Mucosa of rectum (tissue), 2 donors: ENCODE measurements around the gene DICER1.
A peak's percentile ranks its signal among the peaks of the same experiment; 100 is the strongest.
"Not testable (repeated sequence)": the region's sequence is repeated elsewhere in the genome, so short reads cannot be mapped to it uniquely, and the experiment has no call there.

Source experiments
- H3K27ac ChIP-seq, 2 donors: one replicate each; pipeline ENCODE4 v1.7.0; 2013; ENCODE audit warnings: inconsistent platforms in 2 of 2, low read depth in 2 of 2, low read length in 2 of 2
- H3K27me3 ChIP-seq, 2 donors: one replicate each; pipeline ENCODE4 v1.7.0; 2013; ENCODE audit warnings: low read length in 2 of 2; ENCODE audit not compliant: control insufficient read depth in 2 of 2, insufficient read depth in 2 of 2
- H3K36me3 ChIP-seq, 2 donors: one replicate each; pipeline ENCODE4 v1.7.0; 2013; ENCODE audit warnings: low read length in 2 of 2; ENCODE audit not compliant: control insufficient read depth in 2 of 2, insufficient read depth in 2 of 2
- H3K4me1 ChIP-seq, 2 donors: one replicate each; pipeline ENCODE4 v1.7.0; 2013; ENCODE audit warnings: low read length in 2 of 2, mild to moderate bottlenecking in 1 of 2; ENCODE audit not compliant: control insufficient read depth in 2 of 2, insufficient read depth in 2 of 2
- H3K4me3 ChIP-seq, 2 donors: one replicate each; pipeline ENCODE4 v1.7.0; 2013; ENCODE audit warnings: low read length in 2 of 2
- H3K9ac ChIP-seq, 2 donors: one replicate each; pipeline ENCODE4 v1.7.0; 2013; ENCODE audit warnings: low read length in 2 of 2, low read depth in 1 of 2, mild to moderate bottlenecking in 1 of 2
- H3K9me3 ChIP-seq, 2 donors: one replicate each; pipeline ENCODE4 v1.7.0; 2013; ENCODE audit warnings: low read length in 2 of 2; ENCODE audit not compliant: control insufficient read depth in 2 of 2
- donor health status: healthy.
- donor health status: Normal muscosa, but diverticular disease.

The DICER1 gene

GRCh38 chr14:95140060-95140858, 17.1 kb downstream of the DICER1 start:
- peaks cover 15 to 30% of the 10 kb centered on the region in 2 donors for H3K4me1 ChIP-seq
- no peaks in the 10 kb centered on the region for H3K27me3 ChIP-seq
- H3K4me3 ChIP-seq, result no peak overlapping the region
- no peak overlapping the region for H3K9ac ChIP-seq
- no peak overlapping the region for H3K27ac ChIP-seq
- H3K36me3 ChIP-seq, result peaks cover 0 to 3% of the 10 kb centered on the region in 2 donors
- no peaks in the 10 kb centered on the region for H3K9me3 ChIP-seq

GRCh38 chr14:95138876-95139275, 18.5 kb downstream of the DICER1 start:
- Histone ChIP-seq H3K9me3 (no peaks in the 10 kb centered on the region), H3K36me3 (peaks cover 0 to 5% of the 10 kb centered on the region in 2 donors), H3K9ac (no peak overlapping the region), H3K4me3 (no peak overlapping the region), H3K4me1 (peaks cover 15 to 30% of the 10 kb centered on the region in 2 donors), H3K27me3 (no peaks in the 10 kb centered on the region), H3K27ac (no peak overlapping the region)

- not testable (repeated sequence) for H3K27me3 ChIP-seq, H3K27ac ChIP-seq, H3K36me3 ChIP-seq, H3K4me3 ChIP-seq, H3K9me3 ChIP-seq, H3K9ac ChIP-seq
- peaks cover 15 to 28% of the 10 kb centered on the region in 2 donors for H3K4me1 ChIP-seq
Observed at GRCh38 chr14:95138455-95138854, 18.9 kb downstream of the DICER1 start.

- peak overlapping the region; percentile 26 to 77 for H3K27ac ChIP-seq
Observed at GRCh38 chr14:95137804-95138167, 19.5 kb downstream of the DICER1 start.

GRCh38 chr14:95137164-95137803, 20.0 kb downstream of the DICER1 start:
- Histone ChIP-seq H3K4me3 (peak overlapping the region in 1 of 2 donors; percentile 13), H3K27me3 (no peaks in the 10 kb centered on the region), H3K27ac (peak overlapping the region; percentile 26 to 77), H3K36me3 (peaks cover 9 to 13% of the 10 kb centered on the region in 2 donors), H3K4me1 (peaks cover 15 to 27% of the 10 kb centered on the region in 2 donors), H3K9me3 (no peaks in the 10 kb centered on the region), H3K9ac (peak overlapping the region in 1 of 2 donors; percentile 45)

More at GRCh38 chr14:95137804-95138167, 19.5 kb downstream of the DICER1 start:
- H3K4me3 ChIP-seq, result peak overlapping the region in 1 of 2 donors; percentile 13
- H3K9me3 ChIP-seq, result no peaks in the 10 kb centered on the region
- peaks cover 15 to 27% of the 10 kb centered on the region in 2 donors for H3K4me1 ChIP-seq
- no peaks in the 10 kb centered on the region for H3K27me3 ChIP-seq
- H3K36me3 ChIP-seq, result peaks cover 5 to 12% of the 10 kb centered on the region in 2 donors
- peak overlapping the region; percentile 7 to 45 for H3K9ac ChIP-seq

- no peaks in the 10 kb centered on the region for H3K9me3 ChIP-seq
- no peak overlapping the region for H3K4me3 ChIP-seq
- no peak overlapping the region for H3K27ac ChIP-seq
- H3K36me3 ChIP-seq, result peaks cover 13 to 20% of the 10 kb centered on the region in 2 donors
- no peaks in the 10 kb centered on the region for H3K27me3 ChIP-seq
- no peak overlapping the region for H3K9ac ChIP-seq
- H3K4me1 ChIP-seq, result peaks cover 15 to 27% of the 10 kb centered on the region in 2 donors
Observed at GRCh38 chr14:95136631-95137030, 20.7 kb downstream of the DICER1 start.

- no peaks in the 10 kb centered on the region for H3K9me3 ChIP-seq
- no peak overlapping the region for H3K9ac ChIP-seq
- H3K27ac ChIP-seq, result no peak overlapping the region
- peaks cover 16 to 20% of the 10 kb centered on the region in 2 donors for H3K36me3 ChIP-seq
- no peak overlapping the region for H3K4me3 ChIP-seq
- no peaks in the 10 kb centered on the region for H3K27me3 ChIP-seq
- H3K4me1 ChIP-seq, result peaks cover 4 to 10% of the 10 kb centered on the region in 2 donors
Observed at GRCh38 chr14:95134304-95134933, 22.9 kb downstream of the DICER1 start.

GRCh38 chr14:95133282-95133681, 24.0 kb downstream of the DICER1 start:
- peaks cover 4 to 9% of the 10 kb centered on the region in 2 donors for H3K4me1 ChIP-seq
- H3K4me3 ChIP-seq, result no peak overlapping the region
- no peak overlapping the region for H3K27ac ChIP-seq
- H3K27me3 ChIP-seq, result no peaks in the 10 kb centered on the region
- H3K36me3 ChIP-seq, result peaks cover 26 to 31% of the 10 kb centered on the region in 2 donors
- no peaks in the 10 kb centered on the region for H3K9me3 ChIP-seq
- no peak overlapping the region for H3K9ac ChIP-seq

GRCh38 chr14:95132760-95133159, 24.6 kb downstream of the DICER1 start:
- H3K9me3 ChIP-seq, result no peaks in the 10 kb centered on the region
- H3K27me3 ChIP-seq, result no peaks in the 10 kb centered on the region
- H3K36me3 ChIP-seq, result peaks cover 27 to 34% of the 10 kb centered on the region in 2 donors
- H3K27ac ChIP-seq, result no peak overlapping the region
- H3K4me3 ChIP-seq, result no peak overlapping the region
- H3K4me1 ChIP-seq, result peaks cover 1 to 6% of the 10 kb centered on the region in 2 donors
- no peak overlapping the region for H3K9ac ChIP-seq

- Histone ChIP-seq H3K36me3 (peaks cover 32 to 38% of the 10 kb centered on the region in 2 donors), H3K27ac (no peak overlapping the region), H3K9me3 (no peaks in the 10 kb centered on the region), H3K27me3 (no peaks in the 10 kb centered on the region), H3K4me1 (no peaks in the 10 kb centered on the region), H3K4me3 (no peak overlapping the region), H3K9ac (no peak overlapping the region)
Observed at GRCh38 chr14:95130549-95130948, 26.8 kb downstream of the DICER1 start.
